ENCODE measurements around the gene DDX46.
"Not testable (repeated sequence)": the region's sequence is repeated elsewhere in the genome, so short reads cannot be mapped to it uniquely, and the experiment has no call there.

Gene DDX46

GRCh38 chr5:134845335-134845851 lies 86.8 kb downstream of the DDX46 start:
- DNase-seq (ENCODE audit: low read depth, low spot score): no peak

GRCh38 chr5:134845852-134846640 lies 87.5 kb downstream of the DDX46 start, which contains the start of gene C5orf24:
C5orf24 (plus strand) TSS chr5:134845968; CDS start chr5:134854901, 8,933 bp downstream.
- peak; percentile 86 for DNase-seq (ENCODE audit: low read depth, low spot score)

- no peak for DNase-seq (ENCODE audit: low read depth, low spot score)
Measured at GRCh38 chr5:134846641-134846960, 88.0 kb downstream of the DDX46 start.

GRCh38 chr5:134849434-134849933 lies 90.9 kb downstream of the DDX46 start:
- not testable (repeated sequence) for DNase-seq (ENCODE audit: low read depth, low spot score)

- DNase-seq (ENCODE audit: low read depth, low spot score): no peak
Measured at GRCh38 chr5:134851307-134851923, 92.8 kb downstream of the DDX46 start.

GRCh38 chr5:134856465-134856864 lies 97.9 kb downstream of the DDX46 start:
- DNase-seq (ENCODE audit: low read depth, low spot score): not testable (repeated sequence)

GRCh38 chr5:134857401-134857800 lies 98.8 kb downstream of the DDX46 start:
- DNase-seq (ENCODE audit: low read depth, low spot score): no peak

- DNase-seq (ENCODE audit: low read depth, low spot score): no peak
Measured at GRCh38 chr5:134864707-134865106, 106.1 kb downstream of the DDX46 start.

GRCh38 chr5:134873494-134873893 lies 114.9 kb downstream of the DDX46 start:
- no peak for DNase-seq (ENCODE audit: low read depth, low spot score)

- peak; percentile 57 for DNase-seq (ENCODE audit: low read depth, low spot score)
Measured at GRCh38 chr5:134873987-134874830, 115.6 kb downstream of the DDX46 start, which contains the start of gene TXNDC15. TXNDC15 (plus strand) TSS chr5:134874371; CDS start chr5:134874428, 57 bp downstream.

GRCh38 chr5:134874831-134875655 lies 116.5 kb downstream of the DDX46 start:
- no peak for DNase-seq (ENCODE audit: low read depth, low spot score)

- DNase-seq (ENCODE audit: low read depth, low spot score): no peak
Measured at GRCh38 chr5:134877159-134877558, 118.6 kb downstream of the DDX46 start.

GRCh38 chr5:134878403-134878802 lies 119.8 kb downstream of the DDX46 start:
- no peak for DNase-seq (ENCODE audit: low read depth, low spot score)

- DNase-seq (ENCODE audit: low read depth, low spot score): no peak
Measured at GRCh38 chr5:134879456-134879855, 120.9 kb downstream of the DDX46 start.
